HG02970 (cell line): ENCODE measurements around the gene ATP9B.

Experiments used
- ATAC-seq: cut with Tn5 transposase; IDR thresholded peaks from one replicate; pipeline ENCODE4 v1.9.1; 2021; ENCODE audit warnings: mild to moderate bottlenecking, moderate library complexity, moderate number of reproducible peaks; ENCODE audit not compliant: unreplicated experiment, low FRiP score

ATP9B gene

DNA sequence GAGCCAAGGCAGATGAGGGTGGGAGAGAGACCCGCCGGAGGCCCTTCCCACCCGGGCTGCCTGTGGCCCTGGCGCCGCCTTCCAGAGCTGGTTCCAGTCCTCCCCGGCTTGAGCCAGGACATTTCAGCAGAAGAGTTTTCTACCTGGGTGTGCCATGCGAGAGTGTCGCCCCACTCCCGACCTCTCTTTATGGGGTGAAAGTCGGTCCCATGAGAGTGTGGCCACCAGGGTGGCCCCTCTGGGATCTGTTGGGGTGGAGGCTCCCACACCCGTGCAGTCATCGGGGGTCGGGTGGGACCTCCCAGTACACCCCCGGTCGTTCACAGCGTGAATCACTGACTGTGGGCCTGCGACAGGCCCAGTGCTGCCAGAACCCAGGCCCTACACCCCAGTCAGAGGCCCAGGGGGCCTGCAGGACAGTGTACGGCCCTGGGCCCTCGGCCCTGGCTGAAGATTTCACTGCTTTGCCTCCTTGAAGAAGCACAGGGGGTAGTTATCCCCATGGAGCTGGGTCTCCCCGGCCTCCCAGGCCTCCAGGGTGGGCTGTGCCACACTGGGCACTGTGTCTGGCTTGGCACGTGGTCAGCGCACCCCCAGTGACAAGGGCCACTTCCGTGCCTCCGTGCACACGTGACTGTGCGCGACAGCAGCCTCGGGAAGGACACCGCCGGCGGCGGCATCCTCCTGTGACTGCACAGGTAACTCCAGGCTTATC, 332.5 kb downstream of the ATP9B start:
- ATAC-seq, result no peak

DNA sequence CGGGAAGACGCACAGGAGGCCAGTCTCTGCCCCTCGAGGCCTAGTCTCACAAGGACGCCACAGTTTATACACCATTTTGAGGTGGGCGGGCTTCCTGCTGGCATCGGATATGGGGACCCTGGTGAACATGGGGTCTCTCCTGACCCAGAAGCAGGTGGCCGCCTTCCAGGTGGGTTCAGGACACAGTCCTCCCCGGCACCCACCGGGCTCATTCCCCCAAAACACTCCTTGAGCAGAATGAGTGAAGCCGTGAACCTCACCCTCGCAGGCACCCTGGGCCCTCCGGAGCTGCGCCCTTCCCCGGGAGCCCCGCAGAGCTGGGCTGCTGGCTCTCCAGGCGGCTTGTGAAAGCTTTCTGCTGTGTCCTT, 333.0 kb downstream of the ATP9B start:
- ATAC-seq, result no peak

DNA sequence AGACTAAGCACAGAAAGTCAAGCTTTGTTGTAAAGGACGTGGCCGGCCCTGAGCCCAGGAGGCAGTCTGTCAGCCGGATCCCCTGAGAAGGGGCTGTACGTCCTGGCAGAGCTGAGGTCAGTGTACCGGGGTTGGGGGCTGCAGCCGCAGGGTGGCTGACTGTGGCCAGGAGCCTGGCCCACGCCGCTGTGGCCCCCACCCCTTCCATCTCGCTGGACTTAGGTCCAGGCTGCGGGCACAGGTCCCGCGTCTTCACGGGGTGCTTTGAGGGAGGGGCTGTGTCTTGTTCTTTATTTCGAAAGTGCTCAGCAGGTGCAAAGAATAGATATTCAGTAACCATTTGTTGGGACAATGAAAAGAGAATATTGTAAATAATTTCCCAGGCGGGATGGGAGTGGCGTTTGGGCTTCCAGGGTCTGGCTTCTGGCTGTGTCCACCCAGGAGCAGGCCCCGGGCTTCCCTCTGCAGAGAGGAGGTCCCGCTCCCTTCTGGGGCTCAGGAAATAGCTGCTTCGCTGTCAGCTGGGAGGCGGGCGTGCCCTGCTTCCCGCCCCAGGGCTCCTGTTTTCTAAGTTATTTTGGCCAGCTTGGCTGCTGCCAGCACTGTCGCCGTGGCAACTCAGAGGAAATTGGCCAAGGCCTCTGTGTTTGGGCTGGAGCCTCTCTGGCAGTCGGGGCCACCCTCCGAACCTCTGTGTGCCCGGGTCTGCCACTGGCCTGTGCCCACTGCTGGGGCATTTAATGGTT, 334.0 kb downstream of the ATP9B start:
- ATAC-seq, result no peak

DNA sequence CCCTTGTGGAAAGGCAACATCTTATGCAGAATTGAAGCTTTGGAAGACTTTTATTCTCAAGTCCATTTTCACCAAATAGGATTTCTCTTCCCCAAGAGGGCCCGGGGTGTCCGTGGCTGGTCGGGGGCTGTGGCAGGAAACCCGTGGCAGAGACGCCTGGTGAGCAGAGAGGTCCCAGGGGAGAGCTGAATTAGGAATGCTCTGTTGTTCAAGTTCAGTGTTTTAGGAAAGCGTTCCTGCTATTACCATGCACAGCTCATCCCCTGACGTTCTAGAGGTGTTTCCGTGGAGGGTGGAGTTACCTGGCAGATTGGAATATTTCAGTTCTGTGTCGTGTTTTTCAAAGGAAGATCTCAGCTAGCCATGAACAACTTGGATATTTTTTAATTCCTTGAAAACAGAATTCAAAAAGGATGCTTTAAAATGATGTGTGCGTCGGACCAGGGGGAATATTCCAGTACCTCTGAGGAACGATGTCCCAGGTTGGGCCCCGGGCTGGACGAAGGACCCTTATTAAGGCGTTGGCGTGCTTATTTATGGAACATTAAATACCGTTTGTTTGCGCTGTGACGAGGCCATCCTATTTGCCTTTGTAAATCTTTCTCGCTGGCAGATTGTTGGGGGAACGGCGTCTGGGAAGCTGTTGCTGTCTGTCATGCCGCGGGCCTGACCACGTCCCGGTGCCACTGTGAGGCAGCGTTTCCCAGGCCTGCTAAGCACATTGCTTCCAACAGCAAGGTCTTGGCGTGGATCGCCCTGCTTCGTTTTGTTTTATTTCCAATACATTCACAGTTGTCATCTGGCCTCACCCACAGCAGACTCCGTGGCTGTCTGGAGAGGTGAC, 334.8 kb downstream of the ATP9B start:
- ATAC-seq, result no peak

DNA sequence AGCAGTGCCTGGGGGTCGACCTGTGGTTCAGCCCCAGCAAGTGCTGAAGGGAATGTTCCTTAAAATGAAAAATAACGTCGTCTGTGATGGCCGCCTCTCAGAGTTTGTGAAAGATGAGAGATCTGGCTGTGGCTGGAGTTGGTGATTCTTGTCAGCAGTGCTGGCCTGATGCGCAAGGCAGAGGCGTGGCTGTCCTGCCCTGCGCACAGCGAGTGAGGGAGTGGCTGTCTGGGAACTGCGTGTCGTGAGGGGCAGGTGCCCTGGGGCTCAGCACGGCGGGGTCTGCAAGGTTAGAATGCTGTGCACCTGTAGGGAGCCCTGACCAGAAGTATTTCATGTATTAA, 335.3 kb downstream of the ATP9B start:
- ATAC-seq, result no peak

DNA sequence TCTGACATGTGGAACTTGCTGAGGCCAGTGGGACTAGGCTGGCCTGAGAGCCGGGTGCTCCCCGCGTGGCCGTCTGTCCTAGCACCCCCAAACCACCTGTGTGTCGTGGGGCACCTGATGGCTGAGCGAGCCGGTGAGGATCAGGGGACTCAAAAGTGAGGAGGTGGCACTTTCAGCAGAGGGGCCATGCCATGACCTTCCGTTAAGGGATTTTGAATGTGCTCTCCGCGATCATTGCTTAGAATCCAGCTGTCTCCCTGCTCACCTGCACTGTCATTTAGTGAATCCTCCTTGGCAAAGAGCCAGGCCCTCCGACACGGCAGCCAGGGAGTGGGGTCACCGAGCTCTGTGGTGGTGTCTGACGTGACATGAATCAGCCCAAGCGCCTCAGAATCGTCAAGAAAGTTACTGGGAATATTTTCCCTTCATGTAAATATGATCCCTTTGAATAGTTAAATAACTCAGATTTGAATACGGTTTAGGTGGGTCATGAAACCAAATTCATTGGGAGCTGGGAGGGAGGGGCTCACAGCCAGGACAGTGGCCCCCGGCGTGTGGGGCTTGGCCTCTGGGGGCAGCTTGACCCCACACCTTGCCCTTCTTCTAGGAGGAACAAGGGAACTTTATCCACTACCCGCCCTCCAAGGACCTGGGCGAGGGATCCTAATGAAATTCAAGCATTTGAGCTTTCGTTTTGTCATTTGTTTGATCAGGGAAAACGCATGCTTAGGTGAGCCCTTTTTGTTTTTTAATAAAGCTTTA, 336.0 kb downstream of the ATP9B start:
- no peak for ATAC-seq

DNA sequence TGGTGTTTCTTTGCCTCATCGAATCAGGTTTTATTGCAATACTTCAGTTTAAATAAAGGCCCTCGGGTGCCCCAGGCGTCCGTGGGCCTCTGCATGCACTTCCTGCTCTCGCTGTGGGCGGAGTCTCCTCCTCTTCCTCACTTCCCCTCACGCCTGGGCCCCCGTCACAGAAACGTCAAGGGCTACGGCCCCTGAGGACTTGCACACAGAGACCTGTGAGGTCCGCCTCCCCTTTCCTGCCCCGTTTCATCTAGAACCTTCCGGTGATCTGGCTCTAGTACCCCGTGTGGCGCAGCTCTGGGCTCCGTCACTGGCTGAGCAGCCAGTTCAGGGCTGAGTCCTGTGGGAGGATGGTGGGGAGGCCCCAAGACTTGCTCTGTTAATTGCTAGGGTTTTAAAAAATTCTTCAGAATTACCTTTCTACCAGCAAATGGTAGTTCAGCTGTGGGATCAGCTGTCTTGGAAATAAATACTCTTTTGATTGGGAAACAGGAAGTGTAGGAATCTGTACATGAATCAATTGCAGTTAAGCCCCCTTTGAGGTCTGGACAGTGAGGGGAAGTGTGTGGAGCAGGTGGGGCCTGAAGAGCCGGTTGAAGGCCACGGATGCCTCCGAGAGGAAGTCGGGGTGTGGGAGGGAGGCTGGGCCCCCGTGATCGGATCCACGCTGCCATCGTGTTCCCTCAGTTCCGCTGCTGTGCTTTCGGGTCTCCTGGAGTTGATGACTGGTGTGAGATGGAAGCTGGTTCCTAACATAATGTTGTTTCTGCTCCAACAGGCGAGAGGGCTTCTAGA, 336.8 kb downstream of the ATP9B start:
- no peak for ATAC-seq

DNA sequence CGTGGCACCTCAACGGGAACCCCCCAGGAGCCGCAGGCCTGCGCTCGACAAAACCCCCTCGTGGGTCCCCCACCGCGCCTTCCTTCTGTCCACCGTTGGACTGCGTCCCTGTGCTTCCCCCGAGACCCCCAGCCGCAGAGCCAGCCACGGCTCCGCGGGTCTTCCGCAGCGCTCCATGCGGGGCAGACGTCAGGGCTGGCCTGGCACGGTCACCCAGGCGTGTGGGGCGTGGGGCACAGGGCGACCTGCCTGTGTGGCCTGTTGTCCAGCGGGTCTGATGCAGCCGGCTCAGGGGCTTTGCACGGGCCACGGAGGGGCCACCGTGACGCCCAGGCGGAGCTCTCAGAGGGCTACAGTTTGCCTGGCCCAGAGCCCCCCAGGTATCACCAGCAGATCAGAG, 337.5 kb downstream of the ATP9B start:
- no peak for ATAC-seq

DNA sequence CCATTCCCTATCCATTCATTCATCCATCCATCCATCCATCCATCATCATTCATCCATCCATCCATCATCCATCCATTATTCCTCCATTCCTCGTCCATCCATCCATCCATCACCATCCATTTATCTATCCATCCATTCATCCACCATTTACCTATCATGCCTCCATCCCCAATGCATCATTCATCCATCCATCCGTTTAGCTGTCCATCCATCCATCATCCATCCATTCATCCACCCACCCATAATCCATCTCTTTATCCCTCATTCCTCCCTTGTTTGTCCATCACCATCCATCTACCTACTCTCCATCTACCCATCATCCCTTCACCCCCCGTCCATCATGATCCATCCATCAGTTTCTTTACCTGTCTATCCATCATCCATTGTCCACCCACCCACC, 340.1 kb downstream of the ATP9B start:
- no peak for ATAC-seq

DNA sequence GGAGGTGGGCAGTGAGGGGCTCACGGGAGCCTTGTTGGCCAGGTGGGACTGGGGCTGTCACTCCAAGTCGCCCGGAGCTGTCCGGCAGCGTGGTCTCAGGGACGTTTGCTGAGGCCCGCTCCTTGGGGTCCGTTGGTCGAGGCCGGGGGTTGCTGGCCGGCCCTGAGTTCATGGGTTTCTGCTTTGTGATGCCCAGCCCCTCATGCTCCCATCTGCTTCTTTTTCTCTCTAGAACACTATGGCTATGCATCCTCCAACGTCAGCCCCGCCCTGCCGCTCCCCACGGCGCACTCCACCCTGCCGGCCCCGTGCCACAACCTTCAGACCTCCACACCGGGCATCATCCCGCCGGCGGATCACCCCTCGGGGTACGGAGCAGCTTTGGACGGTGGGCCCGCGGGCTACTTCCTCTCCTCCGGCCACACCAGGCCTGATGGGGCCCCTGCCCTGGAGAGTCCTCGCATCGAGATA, 341.0 kb downstream of the ATP9B start:
- ATAC-seq, result no peak

DNA sequence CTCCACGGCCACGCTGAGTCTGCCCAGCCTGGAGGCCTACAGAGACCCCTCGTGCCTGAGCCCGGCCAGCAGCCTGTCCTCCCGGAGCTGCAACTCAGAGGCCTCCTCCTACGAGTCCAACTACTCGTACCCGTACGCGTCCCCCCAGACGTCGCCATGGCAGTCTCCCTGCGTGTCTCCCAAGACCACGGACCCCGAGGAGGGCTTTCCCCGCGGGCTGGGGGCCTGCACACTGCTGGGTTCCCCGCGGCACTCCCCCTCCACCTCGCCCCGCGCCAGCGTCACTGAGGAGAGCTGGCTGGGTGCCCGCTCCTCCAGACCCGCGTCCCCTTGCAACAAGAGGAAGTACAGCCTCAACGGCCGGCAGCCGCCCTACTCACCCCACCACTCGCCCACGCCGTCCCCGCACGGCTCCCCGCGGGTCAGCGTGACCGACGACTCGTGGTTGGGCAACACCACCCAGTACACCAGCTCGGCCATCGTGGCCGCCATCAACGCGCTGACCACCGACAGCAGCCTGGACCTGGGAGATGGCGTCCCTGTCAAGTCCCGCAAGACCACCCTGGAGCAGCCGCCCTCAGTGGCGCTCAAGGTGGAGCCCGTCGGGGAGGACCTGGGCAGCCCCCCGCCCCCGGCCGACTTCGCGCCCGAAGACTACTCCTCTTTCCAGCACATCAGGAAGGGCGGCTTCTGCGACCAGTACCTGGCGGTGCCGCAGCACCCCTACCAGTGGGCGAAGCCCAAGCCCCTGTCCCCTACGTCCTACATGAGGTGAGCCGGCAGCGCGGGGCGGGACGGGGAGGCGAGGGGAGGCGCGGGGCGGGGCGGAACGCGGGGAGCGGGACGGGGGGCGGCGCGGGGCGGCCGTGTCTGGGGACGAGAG, 341.8 kb downstream of the ATP9B start:
- ATAC-seq, result no peak

DNA sequence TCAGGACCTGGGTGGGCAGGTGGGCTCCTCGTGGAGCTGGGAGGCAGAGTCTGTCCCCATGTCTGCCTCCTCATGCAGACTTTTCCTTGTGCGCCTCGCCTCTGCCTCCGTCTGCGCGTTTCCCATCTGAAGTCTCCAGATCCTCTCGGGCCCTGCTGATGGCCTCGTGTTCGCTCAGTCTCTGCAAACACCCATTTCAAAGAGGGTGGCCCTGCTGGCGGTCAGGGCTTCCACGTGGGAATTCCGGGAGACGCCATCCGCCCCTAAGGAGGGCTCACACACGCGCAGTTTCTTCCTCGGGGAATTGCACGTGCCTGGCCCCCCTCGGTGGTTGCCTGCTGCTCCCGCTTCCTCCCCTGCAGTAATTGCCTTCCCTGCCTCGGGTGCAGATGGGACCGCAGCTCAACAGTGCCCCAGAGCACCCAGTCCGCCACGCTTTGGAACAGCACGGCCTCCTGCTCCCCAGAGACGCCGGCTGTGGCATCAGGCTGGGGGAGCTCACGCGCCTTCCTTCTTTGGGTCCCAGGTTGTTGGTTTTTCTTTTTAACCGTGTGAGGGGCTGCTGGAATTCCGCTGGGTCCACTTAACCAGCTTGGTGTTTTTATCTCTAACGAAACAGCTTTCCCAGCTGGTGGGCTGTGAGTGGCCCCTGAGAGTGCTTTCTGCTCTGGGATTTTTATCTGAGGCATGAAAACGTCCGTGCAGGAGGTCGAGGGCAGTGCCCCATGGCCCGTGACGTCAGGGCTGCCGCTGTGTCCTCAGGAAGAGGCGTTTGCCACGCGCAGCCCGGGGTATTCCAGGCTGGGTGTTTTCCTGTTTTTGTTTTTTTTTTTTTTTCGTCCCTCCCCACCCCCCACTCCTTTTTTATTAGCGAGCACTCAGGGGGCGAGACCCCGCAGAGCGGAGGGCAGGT, 342.7 kb downstream of the ATP9B start:
- no peak for ATAC-seq

DNA sequence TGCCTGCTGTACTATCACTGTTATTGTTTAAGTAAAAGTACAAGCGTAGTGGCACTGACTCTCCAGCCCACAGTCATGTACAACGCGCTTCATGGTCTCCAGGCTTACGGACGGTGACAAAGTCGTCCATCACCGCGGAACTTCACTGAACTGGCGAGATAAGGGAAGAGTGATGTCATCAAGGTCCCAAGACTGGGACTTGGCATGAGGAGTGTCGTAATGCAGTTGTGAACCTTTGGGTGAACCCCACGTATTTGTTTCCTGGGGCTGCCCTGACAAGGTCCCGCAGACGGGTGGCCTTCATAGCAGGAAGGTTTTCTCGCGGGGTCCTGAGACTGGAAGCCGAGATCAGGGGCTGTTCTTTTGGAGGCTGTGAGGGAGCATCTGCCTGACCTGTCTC, 343.8 kb downstream of the ATP9B start:
- no peak for ATAC-seq

DNA sequence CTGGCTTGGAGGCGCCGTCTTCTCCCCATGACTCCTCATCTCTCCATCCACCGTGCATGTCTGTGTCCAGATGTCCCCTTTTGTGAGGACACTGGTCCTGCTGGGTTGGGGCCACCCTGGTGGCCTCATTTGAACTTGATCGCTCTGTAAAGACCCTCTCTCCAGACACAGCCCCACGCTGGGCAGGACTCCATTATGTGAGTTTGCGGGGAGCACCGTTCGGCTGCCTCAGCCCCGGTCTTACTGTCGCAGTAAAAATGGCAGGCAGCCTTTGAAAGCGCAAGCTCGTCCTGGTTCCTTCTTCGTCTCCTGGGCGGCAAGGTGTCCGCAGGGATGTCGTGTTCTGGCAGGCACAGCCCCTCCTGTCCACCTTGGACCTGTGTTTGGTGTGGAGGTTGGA, 344.2 kb downstream of the ATP9B start:
- ATAC-seq, result no peak

DNA sequence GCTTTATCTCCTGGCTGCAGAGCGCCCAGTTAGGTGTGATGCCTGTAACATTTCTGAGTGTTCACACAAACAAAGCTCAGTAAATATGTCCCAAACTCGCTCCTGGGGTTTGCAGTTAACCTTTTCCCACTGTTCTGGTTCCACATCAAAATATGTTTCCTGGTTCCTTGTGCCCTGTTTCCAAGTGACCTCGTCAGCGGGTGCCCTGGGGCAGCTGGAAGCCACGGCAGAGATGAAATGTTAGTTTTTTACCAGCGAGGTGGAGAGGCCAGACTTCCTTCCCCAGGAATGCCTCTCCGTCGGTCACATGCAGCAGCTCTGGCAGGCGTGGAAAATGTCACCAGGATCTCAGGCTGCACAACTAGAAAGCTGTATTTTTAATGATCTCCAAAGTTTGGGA, 344.7 kb downstream of the ATP9B start:
- ATAC-seq, result no peak

DNA sequence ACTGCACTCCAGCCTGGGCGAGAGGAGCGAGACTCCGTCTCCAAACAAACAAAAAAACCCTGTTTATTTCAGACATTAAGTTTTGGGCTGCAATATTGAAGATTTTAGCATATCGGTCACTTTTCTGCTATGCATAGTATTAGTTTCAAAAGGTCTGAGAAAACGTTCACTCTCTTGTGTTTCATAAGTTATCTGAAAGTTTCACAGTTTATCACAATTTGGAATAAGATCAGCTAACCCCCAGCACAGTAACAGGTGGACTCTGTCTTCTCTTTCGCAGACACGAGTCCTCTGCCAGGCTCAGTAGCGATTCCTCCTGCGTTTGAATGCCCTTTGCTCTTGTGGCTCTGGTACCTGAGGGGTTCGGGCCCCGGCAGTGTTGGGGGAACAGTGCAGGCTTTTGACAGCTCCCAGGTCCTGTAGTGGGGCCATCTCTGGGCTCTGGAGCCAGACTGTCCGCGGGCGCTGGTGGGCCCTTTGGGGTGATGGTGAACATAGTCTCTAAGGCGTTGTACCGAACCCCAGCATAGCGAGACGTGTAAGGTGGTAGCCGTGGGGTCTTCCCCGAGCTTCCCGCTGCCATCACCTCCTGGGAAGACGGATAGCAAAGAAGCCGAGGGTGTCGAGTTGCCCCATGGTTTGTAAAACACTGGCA, 347.0 kb downstream of the ATP9B start:
- no peak for ATAC-seq

DNA sequence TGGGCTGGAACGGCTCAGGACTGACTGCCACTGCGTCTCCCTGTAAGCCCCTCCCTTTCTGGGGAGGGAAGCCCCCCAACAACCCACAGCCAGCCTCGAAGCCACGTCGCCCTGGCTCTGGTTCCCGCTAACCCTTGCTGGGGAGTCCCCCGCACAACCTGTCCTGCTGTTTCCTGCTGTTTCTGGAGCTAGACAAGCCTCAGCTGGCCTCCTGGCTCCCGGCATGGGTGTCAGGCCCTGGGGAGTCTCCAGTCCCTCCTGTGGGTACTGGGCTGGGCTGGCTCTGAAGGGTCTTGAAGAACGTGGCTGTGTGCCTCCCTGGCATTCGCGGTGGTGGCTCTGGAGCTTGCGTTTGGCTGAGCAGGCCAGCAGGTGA, 347.5 kb downstream of the ATP9B start:
- ATAC-seq, result no peak
